Stimulated activated CD8-positive, alpha-beta memory T cell treated with anti-CD3 and anti-CD28 coated beads, Interleukin-12 subunit alpha, Interleukin-12 subunit beta, amount 100 ng/mL, for 4 hours (primary cell): Measurements from ENCODE around the gene JAG2.

Experiments
- DNase-seq: peaks from one replicate; pipeline ENCODE4 v3.0.0-alpha.2; 2020; ENCODE audit warnings: low read depth

Gene JAG2

DNA sequence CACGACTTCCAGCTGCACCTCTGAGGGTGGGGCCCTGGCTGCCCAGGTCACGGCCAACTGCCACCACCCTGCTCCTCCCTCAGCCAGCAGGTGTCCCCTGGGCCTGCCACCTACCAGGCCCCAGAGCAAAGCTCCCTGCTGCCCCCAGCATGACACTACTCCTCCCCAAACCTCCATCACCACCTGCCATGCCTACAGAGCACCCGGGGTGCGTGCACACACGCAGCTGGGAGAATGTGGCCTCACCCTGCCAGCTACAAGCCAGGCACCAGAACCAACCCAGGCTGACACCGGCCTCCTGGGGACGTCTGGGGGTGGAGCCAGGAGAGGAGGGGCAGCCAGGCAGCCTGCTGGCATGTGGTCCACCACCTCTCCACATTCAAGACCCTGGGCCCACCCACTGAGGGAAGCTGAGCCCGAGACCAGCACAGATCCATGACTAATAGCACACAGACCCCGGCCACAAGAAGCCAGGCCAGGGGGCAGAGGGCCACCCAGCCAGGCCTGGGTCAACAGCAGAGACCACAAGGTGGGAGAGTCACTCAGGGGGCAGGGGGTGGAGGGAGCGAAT, 3.4 kb downstream of the JAG2 start:
- no peak for DNase-seq

DNA sequence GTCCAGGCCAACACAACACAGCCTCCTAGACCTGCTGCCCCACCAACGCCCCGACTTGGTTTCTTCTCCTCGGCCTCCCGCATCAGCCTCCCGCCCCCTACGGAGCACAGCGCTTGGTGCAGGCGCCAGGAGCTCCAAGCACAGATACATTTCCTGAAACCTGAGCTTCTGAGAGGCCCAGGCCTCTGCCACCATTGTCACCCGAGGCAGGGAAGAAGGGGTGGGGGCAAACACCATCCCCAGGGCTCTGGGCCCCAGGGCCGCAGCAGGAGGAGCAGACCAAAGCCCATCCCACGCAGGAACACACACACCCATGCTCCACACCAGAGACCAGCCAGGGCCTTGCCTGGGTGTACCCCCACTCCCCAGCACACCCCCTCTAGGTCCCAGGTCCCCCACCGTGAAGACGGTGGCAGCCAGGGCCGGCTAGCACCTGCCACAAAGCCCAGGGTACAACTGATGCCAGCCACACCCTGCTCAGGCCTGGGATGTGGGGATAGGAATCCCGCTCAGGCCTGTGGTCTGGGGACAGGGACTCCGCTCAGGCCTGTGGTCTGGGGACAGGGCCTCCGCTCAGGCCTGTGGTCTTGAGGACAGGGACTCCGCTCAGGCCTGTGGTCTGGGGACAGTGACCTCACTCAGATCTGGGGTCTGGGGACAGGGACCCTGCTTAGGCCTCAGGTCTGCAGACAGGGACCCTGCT, 5.4 kb downstream of the JAG2 start:
- DNase-seq = no peak

DNA sequence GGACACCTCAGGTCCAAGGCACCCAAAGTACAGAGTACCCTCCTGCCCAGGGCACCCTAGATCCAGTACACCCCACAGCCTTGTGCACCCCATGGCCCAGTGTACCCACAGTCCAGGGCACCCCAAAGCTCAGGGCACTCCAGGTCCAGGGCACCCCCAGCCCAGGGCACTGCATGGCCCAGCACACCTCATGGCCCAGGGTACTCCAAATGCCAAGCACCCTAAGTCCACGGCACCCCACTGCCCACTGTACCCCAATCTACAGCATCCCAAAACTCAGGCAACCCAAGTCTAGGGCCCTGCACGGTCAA, 6.0 kb downstream of the JAG2 start:
- no peak for DNase-seq

DNA sequence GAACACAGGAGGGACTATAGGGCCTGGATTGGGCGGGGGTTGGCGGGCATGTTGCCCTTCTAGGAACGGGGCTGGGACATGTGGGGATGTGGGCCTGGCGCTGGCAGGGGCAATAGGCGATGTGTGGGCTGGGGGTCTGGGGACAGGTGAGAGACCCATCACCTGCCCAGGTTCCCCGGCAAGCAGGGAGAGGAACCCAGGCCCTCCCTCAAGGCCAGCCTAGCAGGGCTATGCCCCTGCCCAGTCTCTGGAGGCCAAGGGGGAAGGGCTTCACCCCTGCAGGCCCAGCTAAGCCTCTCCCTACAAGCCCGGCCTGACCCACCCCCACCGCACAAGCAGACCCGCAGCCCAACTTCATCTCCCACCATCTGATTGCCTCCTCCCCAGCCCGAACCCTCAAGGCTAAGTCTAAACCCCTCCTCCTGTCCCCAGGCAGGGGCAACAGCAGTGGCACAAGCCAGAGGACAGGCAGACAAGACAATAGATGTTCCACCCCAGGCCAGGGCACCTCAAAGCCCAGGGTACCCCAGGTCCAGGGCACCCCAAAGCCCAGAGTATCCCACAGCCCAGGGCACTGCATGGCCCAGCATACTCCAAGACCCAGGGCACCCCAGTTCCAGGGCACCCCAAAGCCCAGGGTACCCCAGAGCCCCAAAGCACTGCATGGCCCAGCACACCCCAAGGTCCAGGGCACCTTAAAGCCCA, 6.5 kb downstream of the JAG2 start:
- no peak for DNase-seq

DNA sequence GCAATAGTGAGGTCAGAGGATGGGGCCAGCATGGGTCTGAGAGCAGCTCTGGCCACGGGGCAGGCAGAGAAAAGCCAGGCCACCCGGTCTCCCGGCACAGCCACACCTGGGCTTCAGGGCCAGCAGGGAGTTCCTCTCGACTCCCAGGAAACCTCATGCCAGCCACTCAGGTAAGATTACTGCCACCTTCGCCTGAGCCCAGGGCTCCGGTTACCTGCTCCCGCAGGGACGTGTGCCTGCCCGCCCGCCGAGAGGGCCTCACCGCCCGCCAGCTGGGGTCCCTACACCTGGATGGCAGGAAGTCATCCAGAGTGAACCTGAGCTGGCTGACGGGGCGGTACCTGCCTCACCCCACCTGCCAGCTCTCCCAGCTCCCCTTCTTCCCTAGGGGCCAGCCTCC, 7.3 kb downstream of the JAG2 start:
- no peak for DNase-seq

DNA sequence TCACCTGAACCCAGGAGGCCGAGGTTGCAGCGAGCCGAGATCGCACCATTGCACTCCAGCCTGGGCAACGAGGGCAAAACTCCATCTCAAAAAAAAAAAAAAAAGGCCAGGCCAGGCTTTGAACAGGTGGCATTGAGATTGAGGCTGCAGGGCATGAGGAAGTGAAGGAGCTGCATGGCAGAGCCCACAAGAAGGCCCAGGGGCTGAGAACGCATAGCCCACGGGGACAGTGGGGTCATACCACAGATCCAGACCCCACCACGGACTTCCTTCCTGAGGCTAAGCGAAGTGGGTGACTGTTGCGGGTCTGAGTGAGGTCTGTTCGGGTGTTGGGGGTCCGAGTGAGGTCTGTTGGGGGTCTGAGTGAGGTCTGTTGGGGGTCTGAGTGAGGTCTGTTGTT, 7.8 kb downstream of the JAG2 start:
- no peak for DNase-seq

DNA sequence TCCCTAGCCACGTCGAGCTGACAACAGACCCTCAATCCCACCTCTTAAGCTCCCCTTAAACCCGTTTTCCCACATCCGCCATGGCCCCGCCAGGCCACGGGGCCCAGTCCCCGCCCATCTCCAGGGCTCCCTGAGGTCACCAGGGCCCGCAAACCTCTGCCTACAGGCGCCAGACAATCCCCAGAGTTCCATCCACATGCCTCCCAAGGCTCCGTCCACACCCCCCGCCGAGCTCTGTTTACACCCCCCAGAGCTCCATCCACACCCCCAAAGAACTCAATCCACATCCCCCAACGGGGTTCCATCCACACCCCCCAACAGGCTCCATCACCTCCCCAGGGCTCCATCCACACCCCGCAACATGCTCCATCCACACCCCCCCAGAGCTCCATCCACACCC, 9.2 kb downstream of the JAG2 start:
- DNase-seq = no peak

DNA sequence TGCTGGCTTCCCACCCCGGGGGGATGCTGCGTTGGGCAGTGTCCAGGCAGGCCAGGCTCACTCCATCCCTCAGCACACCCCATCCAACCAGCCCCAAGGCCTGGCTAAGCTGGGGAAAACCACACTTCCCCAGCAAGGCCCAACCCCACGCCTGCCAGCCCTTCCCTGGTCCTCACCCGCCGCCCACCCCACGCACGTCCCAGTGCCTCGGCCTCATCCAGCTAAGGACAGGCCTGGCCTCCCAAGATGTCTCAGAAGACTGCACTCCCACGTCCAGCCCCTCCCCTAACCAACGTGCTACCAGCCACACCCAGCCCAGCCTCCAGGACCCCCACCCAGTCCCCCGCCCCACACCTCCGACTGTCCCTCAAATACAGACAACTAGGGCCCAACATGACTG, 9.8 kb downstream of the JAG2 start:
- DNase-seq = no peak

DNA sequence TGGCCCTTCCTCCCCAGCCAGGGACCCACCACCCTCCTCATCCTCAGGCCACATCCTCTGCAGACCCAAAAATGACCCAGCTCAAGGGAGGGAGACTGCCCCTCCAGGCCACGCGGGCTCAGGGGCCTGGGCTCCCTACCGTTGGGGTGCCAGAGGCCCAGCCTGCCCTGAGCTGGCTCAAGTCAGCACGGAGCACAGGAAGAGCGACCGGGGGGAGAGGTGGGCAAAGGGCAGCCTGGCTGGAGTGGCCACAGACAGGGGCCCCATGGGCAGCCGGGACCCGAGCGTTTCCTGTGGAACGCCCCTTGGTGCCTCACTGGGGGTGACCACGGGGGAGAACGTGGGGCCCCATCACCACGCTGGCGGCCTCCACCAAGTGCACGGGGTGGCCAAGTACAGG, 10.7 kb downstream of the JAG2 start:
- no peak for DNase-seq

DNA sequence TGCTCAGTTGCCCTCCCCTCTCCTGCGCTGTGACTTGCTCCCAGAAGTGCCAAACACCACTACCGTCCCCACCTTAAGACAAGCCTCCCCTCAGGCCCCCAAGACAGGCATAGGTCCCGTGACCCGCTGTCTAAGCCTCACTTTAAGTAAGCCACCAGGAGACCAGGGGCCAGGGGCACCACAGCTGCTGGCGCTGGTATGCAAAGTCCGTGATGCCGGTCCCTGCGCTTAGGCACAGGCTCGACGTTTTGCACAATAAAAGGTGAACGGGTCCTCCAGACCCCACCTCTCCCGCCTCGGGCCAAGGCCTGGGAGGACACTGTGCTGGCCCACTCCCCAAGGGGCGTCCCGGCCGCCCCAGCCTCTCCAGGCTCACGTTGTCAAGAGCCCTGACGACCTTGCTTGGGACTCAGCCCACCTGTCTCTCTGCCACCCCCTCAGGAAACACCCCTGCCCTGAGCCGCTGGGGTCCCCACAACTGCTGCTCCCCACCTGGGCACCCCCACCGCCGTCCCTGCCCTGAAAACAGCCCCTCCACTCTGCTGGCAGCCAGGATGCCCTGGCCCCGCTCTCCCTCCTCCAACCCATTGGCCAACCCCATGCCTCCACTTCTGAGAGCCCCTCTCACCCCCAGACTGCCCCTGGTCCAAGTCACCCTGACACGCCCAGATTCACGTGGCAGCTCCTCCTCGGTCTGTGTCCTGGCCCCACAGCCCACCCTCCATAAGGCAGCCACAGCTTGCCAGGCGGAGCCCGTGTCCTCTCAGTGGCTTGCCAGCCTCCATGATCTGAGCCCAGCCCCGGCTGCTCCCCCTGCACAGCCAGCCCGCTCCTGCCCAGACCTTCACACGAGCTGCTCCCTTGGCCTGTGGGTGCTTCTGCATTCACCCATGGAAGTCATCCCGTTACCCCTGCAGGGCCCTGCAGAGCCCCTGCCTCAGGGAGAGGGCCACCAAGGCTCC, 11.9 kb downstream of the JAG2 start:
- no peak for DNase-seq

DNA sequence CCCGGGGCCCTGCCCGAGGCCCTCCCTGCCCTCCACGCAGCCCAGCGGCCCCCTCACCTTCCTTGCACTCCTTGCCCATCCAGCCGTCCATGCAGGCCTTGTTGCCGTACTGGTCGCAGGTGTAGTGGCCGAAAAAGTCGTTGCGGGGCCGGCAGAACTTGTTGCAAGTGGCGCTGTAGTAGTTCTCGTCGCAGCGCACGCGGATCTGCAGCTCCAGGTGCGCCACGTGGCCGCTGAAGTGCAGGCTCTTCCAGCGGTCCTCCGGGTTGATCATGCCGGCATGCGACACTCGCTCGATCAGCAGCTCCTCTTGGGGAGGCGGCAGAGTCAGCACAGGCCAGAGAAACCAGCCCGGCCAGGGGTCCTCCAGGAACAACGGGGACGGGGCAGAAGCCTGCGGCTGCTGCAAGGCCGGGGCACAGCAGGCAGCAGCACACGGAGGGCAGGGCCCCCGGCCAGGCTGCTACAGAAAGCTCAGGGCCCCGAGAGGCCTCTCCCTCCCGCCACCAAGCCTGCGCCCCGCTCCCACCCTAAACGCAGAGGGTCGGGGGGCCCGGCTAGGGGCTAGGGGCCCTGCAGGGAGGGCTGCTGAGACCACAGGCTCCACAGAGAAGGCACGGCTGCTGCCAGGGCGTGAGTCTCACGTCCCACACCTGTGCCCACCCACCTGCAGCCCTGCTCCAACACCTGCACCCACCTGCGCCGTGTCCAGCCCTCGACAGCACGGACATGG, 12.7 kb downstream of the JAG2 start:
- no peak for DNase-seq

DNA sequence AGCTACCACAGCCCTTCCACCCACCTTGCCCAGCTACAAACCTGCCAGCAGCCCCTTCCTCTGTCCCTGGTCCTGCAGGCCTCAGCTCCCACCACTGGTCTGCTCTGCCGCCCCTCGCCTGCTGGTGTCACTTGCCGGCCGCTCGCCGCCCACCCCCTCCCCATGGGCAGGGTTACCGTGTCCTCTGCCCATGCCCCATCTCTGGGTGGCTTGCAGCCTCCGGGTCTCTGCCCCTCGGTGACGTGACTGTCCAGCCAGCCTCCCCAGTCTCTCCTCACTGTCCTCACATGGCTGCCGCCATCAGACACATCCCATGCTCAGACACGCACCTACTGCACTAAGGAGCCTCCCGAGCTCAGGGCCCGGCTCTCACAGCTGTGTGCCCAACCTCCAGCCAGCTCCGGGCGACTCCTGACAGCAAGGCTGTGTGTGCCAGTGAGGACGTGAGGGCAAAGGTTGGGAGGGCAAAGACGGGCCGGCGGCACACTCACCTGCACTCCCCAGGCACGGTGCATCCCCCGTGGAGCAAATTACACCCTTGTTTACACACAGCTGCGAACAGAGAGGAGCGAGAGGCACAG, 13.4 kb downstream of the JAG2 start:
- DNase-seq = no peak

DNA sequence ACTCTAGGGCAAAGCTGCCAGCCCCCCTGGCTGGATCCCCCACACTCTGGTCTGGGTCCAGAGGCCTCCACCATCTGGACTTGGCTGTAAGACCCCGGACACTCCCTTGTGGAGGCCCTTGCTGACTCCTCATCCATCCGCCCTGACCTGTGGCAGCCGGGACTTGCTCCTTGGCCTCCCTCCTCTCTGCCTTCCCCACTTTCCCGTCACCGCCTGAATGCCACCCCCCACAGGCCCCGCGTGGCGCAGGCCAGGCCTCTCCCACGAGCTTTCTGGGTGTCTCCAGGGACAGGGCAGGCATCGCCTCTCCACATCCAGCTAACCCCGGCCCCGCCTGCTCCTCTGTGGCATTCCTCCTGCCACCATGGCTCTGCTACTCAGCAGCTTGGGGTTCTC, 14.1 kb downstream of the JAG2 start:
- no peak for DNase-seq

DNA sequence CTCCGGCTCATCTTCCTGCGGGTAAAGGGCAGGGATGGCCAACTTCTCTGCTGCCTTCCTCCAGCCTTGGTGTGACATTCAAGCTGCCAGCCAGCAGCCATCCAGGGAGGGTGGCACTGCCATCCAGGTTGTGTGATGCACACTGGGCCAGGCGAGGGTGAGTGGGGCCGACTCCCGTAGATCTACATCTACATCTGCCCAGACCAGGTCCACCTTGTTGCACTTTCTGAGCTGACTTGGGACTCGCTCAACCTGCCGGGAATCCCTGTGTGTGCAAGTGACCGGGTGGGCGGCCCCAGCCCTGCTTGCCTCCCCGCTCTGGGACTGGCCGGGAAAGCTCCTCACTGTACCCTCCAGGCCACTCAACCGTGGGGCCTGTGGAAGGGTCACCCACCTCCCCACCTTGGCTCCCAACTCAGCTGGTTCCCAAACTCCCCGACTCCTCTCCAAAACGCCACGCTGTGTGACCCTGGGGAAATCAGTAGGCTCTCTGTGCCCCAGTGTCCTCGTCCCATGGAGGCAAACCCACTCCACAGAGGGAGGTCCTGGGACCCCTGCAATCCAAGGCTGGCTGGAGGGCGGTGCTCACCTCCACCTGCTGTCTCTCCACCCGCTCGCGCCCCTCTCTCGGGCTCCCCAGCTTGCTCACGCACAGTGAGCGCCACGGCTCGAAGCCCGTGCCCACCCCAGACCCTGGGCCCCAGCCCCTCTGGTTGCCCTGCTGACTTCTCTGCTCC, 14.7 kb downstream of the JAG2 start:
- no peak for DNase-seq

DNA sequence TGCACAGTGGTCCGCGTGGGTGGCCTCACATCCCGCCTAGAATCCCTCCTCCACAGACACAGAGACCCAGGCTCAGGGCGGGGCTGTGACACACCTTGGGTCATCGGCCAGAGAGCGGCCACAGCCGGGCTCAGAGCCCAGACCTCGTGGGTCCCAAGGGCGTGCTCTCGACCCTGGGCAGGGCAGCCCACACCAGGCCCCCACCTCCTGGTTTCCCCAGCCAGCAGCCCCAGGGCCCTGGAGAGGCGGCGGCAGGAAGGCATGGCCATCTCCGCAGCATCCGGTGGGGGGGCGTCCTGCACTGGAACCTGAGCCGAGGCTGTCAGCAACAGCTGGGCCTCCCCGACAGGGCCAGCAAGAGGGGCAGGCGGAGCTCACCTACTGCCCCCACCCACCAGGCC, 15.2 kb downstream of the JAG2 start:
- DNase-seq = no peak

DNA sequence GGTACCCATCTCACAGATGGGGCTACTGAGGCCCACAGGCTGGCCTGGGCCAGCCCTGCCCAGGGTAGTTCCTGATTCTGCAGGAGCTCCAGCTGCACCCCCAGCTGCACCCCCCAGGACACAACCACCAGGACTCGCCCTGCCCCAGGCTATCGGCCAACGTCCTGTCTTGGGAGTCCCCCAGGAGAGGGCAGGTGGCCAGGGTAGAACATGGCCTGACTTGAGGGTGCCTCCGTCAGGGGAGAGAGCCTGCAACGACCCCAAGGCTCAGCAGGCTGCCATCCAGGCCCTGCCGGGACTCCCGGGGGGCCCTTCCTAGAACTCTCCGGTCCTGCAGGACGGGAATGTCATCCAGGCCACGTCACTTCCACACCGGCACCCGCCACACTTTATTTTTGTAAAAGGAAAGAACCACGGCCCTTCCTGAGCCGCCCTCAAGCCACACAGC, 15.8 kb downstream of the JAG2 start:
- no peak for DNase-seq

DNA sequence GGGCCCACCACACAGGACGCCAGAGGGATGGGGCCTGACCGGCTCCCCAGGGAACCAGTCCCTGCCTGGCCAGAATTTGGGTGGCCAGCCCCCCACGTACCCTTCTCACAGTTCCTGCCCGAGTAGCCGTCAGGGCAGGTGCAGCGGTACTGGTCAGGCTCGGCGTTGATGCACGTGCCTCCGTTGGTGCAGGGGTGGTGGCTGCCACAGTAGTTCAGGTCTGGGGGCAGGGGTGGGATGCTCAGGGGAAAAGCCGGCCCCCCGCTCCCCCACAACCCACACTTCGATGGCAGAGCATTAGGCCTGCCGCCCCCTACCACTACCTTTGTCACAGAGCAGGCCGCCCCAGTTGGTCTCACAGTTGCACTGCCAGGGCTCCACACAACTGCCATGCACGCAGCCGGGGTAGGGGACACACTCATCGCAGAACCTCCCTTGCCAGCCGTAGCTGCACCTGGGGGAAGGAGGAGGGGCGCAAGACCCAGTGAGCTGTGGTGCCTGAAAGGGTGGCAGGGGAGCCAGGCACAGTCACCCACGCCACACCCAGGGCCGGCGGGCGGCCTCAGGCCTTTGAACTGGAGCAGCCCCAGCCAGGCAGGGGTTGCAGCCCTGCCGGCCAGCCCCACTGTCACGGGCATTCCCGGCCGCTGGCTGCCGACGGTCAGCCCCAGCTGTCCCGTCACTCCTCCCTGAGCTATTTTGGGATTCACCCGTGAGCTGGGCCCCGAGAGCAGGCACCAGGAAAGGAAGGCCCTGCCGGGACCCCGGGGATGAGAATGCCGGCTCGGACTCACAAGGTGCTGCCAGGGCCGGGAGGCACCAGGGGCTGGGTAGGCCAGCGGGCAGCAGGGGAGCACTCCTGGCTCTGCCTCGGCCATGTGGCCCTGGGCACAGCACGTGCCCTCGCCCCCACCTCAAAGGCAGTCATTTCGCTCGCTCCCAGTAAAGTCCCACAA, 16.5 kb downstream of the JAG2 start:
- no peak for DNase-seq

DNA sequence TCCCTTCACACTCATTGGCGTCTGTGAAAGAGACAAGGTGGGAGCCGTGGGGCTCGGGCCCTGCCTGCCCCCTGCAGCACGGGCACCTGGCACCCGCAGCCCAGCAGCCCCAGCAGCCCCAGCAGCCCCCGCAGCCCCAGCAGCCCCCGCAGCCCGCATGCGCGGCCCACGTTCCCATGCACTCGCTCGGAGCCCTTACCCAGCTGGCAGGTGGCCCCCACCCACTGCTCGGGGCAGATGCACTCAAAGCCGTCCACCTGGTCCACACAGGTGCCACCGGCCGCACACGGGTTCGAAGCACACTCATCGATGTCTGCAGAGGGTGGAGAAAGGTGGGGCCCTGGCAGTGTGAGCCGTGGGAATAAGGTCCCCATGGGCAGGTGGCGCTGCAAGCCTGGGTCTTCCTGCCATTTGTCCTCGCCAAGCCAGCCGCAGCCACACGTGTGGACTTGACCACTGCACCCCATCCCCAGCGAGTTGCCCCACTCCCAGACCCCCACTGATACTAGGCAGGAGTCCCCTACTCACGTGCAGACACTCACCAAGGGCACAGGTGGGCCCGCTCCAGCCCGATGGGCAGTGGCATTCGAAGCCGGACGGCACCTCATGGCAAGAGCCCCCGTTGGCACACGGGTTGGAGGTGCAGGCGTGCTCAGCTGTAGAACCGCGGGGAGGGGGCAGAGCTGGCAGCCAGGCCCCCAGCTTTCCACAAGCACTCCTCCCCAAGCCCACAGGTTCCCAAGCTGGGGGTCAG, 17.3 kb downstream of the JAG2 start:
- DNase-seq = no peak
